HepG2 (cell line): ENCODE data around the gene MDP1. TPM values are rescaled to one million over a fixed set of nuclear protein-coding genes. Genes with fewer than 3 reads are reported as not detected.
A peak's percentile ranks its signal among the peaks of the same experiment; 100 is the strongest.

Source experiments
- AGO2 ChIP-seq: fragments of 200-400 bp; formaldehyde crosslinking; optimal IDR thresholded peaks from 2 replicates; pipeline ENCODE3; 2017; ENCODE audit warnings: mild to moderate bottlenecking, low read depth, low read length, moderate library complexity
- ATF1 ChIP-seq: IDR thresholded peaks from 2 replicates; pipeline ENCODE4 v1.6.1; 2016; ENCODE audit warnings: mild to moderate bottlenecking, control low read depth
- BORCS8-MEF2B ChIP-seq: sonication (generic); formaldehyde crosslinking; IDR thresholded peaks from 2 replicates; pipeline ENCODE4 v1.8.0; 2022; ENCODE audit warnings: mild to moderate bottlenecking, missing genetic modification reagents
- CAMTA2 ChIP-seq: sonication (generic); formaldehyde crosslinking; IDR thresholded peaks from 2 replicates; pipeline ENCODE4 v1.4.0; 2020; ENCODE audit warnings: mild to moderate bottlenecking, missing genetic modification reagents, borderline replicate concordance
- CBX5 ChIP-seq: sonication (generic); formaldehyde crosslinking; IDR thresholded peaks from 2 replicates; pipeline ENCODE4 v1.4.0; 2020; ENCODE audit warnings: missing genetic modification reagents, borderline replicate concordance
- CCAR2 ChIP-seq: fragments of 200-400 bp; formaldehyde crosslinking; optimal IDR thresholded peaks from 2 replicates; pipeline ENCODE3; 2018; ENCODE audit warnings: low read depth, mild to moderate bottlenecking, low read length, moderate library complexity
- FOXK1 ChIP-seq: sonication (generic); formaldehyde crosslinking; IDR thresholded peaks from 2 replicates; pipeline ENCODE4 v1.4.0; 2020; ENCODE audit warnings: low read depth, missing genetic modification reagents, borderline replicate concordance
- HIVEP1 ChIP-seq: sonication (generic); formaldehyde crosslinking; IDR thresholded peaks from 2 replicates; pipeline ENCODE4 v1.4.0; 2020; ENCODE audit warnings: mild to moderate bottlenecking, missing genetic modification reagents
- KDM5A ChIP-seq: fragments of 200-600 bp; sonication (generic); IDR thresholded peaks from 2 replicates; pipeline ENCODE4 v1.7.0; 2018; ENCODE audit warnings: antibody characterized with exemption, mild to moderate bottlenecking, low read length, borderline replicate concordance
- KLF12 ChIP-seq: sonication (generic); formaldehyde crosslinking; IDR thresholded peaks from 2 replicates; pipeline ENCODE4 v1.4.0; 2020; ENCODE audit warnings: missing genetic modification reagents, borderline replicate concordance
- NFKB2 ChIP-seq: sonication (generic); formaldehyde crosslinking; IDR thresholded peaks from 2 replicates; pipeline ENCODE4 v1.4.0; 2020; ENCODE audit warnings: missing genetic modification reagents, borderline replicate concordance
- PHF8 ChIP-seq: sonication (generic); formaldehyde crosslinking; IDR thresholded peaks from 2 replicates; pipeline ENCODE4 v1.5.0; 2020; ENCODE audit warnings: missing genetic modification reagents
- PRDM15 ChIP-seq: sonication (generic); formaldehyde crosslinking; IDR thresholded peaks from 2 replicates; pipeline ENCODE4 v1.4.0; 2020; ENCODE audit warnings: missing genetic modification reagents
- SOX6 ChIP-seq, 2 experiments: fragments of 450-650 bp in 1 of 2; sonication (generic) in 1 of 2; formaldehyde crosslinking in 1 of 2; IDR thresholded peaks; 2 replicates each; pipeline versions ENCODE4 v1.4.0 to v1.6.1; 2017 to 2020; ENCODE audit warnings: antibody characterized with exemption in 1 of 2, mild to moderate bottlenecking in 1 of 2, missing genetic modification reagents in 1 of 2
- SP1 ChIP-seq, 2 experiments: fragments of 450-650 bp in 1 of 2; sonication (generic) in 1 of 2; formaldehyde crosslinking in 1 of 2; IDR thresholded peaks; 2 replicates each; pipeline versions ENCODE4 v1.4.0 to v1.6.1; 2016 to 2020; ENCODE audit warnings: missing genetic modification reagents in 1 of 2
- SRSF4 ChIP-seq: fragments of 200-400 bp; formaldehyde crosslinking; IDR thresholded peaks from one replicate; pipeline ENCODE4 v1.6.1; 2018; ENCODE audit warnings: mild to moderate bottlenecking, low read depth, low read length, moderate library complexity; ENCODE audit not compliant: poor library complexity, severe bottlenecking
- ZNF263 ChIP-seq: sonication (generic); formaldehyde crosslinking; IDR thresholded peaks from 2 replicates; pipeline ENCODE4 v1.4.0; 2020; ENCODE audit warnings: missing genetic modification reagents
- ZNF558 ChIP-seq: sonication (generic); formaldehyde crosslinking; IDR thresholded peaks from 2 replicates; pipeline ENCODE4 v1.9.0; 2022; ENCODE audit warnings: mild to moderate bottlenecking, missing genetic modification reagents, borderline replicate concordance
- ZNF839 ChIP-seq: sonication (generic); formaldehyde crosslinking; IDR thresholded peaks from 2 replicates; pipeline ENCODE4 v1.4.0; 2020; ENCODE audit warnings: missing genetic modification reagents, mild to moderate bottlenecking, borderline replicate concordance
- ZSCAN12 ChIP-seq: sonication (generic); formaldehyde crosslinking; IDR thresholded peaks from 2 replicates; pipeline ENCODE4 v1.9.0; 2021; ENCODE audit warnings: mild to moderate bottlenecking, missing genetic modification reagents
- polyA plus RNA-seq, 8 experiments: library from polyadenylated mRNA; depleted of rRNA in 3 of 8; stranded (reverse) in 7 of 8; unstranded in 1 of 8; fragments of >200 nt; fragmentation: Illumina TruSeq in 4 of 8; extraction: Trizol in 4 of 8; gene quantifications; 2 replicates each; pipeline versions ENCODE4 v1.2.1 to v1.2.3, GENCODE V29; 2011 to 2016; ENCODE audit warnings: low read depth in 4 of 8, missing spikeins in 1 of 8, mixed read lengths in 1 of 8; ENCODE audit not compliant: insufficient read depth in 1 of 8
- total RNA-seq, 5 experiments: library from RNA; depleted of rRNA; stranded (reverse); fragments of >200 nt; fragmentation: Illumina TruSeq; extraction: Trizol; gene quantifications; 2 replicates each; pipeline ENCODE4 v1.2.3, GENCODE V29; 2016; ENCODE audit warnings: low read depth in 1 of 5
- TF ChIP-seq, protein P1 (sequence below): sonication (generic); formaldehyde crosslinking; conservative IDR thresholded peaks from 2 replicates; pipeline ENCODE4 v1.8.0; 2022; ENCODE audit warnings: mild to moderate bottlenecking, moderate library complexity, missing genetic modification reagents
- TF ChIP-seq, protein P2 (sequence below): sonication (generic); formaldehyde crosslinking; IDR thresholded peaks from 2 replicates; pipeline ENCODE4 v1.4.0; 2020; ENCODE audit warnings: mild to moderate bottlenecking, low read depth, missing genetic modification reagents

Gene MDP1
- total and polyA plus RNA-seq, 2 of the 13 experiments (the other 11 are each of a cell fraction or from before 2014, with no cell fraction given) = 44.1 to 48.7 TPM

- TF ChIP-seq KLF12 (CRISPR knock-in tag) = no peak
- no peak for TF ChIP-seq ZNF263
- TF ChIP-seq BORCS8-MEF2B = 0 out of 2 replicates have a peak, but pooled peaks have one; percentile 22
- no peak for TF ChIP-seq PHF8
- TF ChIP-seq PRDM15 (CRISPR knock-in tag) = no peak
- TF ChIP-seq CAMTA2 (CRISPR knock-in tag) = no peak
- TF ChIP-seq ZSCAN12 (CRISPR knock-in tag) = no peak
- no peak for TF ChIP-seq KDM5A
- no peak for TF ChIP-seq ATF1
- TF ChIP-seq SRSF4 = no peak
- TF ChIP-seq ZNF839 (CRISPR knock-in tag) = no peak
- no peak for TF ChIP-seq NFKB2 (CRISPR knock-in tag)
- TF ChIP-seq HIVEP1 (CRISPR knock-in tag) = 0 out of 2 replicates have a peak, but pooled peaks have one; percentile 22
- TF ChIP-seq SOX6 (IDR thresholded peaks at IDR 0.05) = no peak
- TF ChIP-seq SOX6 (CRISPR knock-in tag; IDR thresholded peaks at IDR 0.05) = no peak
- no peak for TF ChIP-seq ZNF558 (CRISPR knock-in tag)
- TF ChIP-seq, protein P1, sequence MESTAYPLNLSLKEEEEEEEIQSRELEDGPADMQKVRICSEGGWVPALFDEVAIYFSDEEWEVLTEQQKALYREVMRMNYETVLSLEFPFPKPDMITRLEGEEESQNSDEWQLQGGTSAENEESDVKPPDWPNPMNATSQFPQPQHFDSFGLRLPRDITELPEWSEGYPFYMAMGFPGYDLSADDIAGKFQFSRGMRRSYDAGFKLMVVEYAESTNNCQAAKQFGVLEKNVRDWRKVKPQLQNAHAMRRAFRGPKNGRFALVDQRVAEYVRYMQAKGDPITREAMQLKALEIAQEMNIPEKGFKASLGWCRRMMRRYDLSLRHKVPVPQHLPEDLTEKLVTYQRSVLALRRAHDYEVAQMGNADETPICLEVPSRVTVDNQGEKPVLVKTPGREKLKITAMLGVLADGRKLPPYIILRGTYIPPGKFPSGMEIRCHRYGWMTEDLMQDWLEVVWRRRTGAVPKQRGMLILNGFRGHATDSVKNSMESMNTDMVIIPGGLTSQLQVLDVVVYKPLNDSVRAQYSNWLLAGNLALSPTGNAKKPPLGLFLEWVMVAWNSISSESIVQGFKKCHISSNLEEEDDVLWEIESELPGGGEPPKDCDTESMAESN = no peak
- TF ChIP-seq AGO2 = peak; percentile 97
- no peak for TF ChIP-seq SP1 (IDR thresholded peaks at IDR 0.05)
- no peak for TF ChIP-seq SP1 (CRISPR knock-in tag; IDR thresholded peaks at IDR 0.05)
- TF ChIP-seq, protein P2, sequence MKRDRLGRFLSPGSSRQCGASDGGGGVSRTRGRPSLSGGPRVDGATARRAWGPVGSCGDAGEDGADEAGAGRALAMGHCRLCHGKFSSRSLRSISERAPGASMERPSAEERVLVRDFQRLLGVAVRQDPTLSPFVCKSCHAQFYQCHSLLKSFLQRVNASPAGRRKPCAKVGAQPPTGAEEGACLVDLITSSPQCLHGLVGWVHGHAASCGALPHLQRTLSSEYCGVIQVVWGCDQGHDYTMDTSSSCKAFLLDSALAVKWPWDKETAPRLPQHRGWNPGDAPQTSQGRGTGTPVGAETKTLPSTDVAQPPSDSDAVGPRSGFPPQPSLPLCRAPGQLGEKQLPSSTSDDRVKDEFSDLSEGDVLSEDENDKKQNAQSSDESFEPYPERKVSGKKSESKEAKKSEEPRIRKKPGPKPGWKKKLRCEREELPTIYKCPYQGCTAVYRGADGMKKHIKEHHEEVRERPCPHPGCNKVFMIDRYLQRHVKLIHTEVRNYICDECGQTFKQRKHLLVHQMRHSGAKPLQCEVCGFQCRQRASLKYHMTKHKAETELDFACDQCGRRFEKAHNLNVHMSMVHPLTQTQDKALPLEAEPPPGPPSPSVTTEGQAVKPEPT (CRISPR knock-in tag) = 0 out of 2 replicates have a peak, but pooled peaks have one; percentile 30
- TF ChIP-seq FOXK1 = no peak
- TF ChIP-seq CBX5 (CRISPR knock-in tag) = no peak
- no peak for TF ChIP-seq CCAR2
These were observed 34.3 kb downstream of the MDP1 start (continued) for GRCh38 chr14:24181371-24182077.
